D721Med (cell line): ENCODE measurements around the gene AOC1.

Experiments used
- DNase-seq: peaks from one replicate; pipeline ENCODE4 v3.0.0; 2011; ENCODE audit warnings: low spot score; ENCODE audit not compliant: insufficient read length
- FAIRE-seq: peaks from 2 replicates; lab custom pipeline; 2011; peaks lifted over from hg19 to GRCh38; lab: Jason Lieb, UNC
- TF ChIP-seq, protein P1 (sequence below): IDR thresholded peaks from 2 replicates; pipeline ENCODE4 v1.5.1; 2012; ENCODE audit warnings: mild to moderate bottlenecking, control low read depth; ENCODE audit not compliant: insufficient read depth; ENCODE audit errors: missing control alignments

The AOC1 gene

DNA sequence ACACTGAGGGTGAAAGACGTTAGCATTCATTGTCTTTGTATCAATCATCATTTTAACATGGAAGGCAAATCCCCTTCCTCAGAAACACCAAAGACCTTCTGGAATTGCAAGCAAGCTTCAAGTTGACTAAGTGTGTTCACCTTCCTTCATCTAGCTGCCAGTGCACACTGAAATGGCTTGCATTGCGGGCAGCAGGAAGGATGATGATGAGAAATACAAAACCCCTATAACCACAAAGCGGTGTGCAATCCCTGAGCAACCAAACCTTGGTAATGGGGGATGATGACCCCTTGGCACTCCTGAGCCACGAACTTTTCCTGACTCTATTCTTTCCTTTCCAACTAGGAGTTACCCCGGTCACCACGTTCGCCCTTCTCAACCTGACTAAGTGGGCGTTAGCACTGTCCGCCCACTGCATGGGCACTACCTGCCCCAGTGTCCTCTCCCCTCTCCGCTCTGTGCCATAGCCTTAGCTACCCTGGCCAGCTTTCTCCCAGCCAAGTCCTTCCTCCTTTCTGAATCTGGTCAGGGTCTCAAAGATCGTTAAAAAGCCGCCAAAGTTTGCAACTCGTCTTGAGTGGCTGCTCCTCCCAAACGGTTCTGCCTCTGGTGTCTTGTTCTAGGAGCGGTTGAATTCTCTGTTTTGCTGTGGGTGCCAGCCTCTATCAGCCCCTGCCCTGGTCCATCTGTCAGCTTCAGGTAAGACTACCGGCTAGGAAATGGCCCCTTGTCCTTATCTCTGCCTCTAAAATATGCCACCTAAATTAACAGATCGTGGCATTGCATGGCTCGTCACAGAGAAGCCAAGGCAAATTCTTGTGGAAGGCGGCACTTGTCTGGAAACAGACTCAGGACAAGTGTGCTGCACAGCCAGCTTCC lies 586 bp upstream of the AOC1 start:
- TF ChIP-seq, protein P1, sequence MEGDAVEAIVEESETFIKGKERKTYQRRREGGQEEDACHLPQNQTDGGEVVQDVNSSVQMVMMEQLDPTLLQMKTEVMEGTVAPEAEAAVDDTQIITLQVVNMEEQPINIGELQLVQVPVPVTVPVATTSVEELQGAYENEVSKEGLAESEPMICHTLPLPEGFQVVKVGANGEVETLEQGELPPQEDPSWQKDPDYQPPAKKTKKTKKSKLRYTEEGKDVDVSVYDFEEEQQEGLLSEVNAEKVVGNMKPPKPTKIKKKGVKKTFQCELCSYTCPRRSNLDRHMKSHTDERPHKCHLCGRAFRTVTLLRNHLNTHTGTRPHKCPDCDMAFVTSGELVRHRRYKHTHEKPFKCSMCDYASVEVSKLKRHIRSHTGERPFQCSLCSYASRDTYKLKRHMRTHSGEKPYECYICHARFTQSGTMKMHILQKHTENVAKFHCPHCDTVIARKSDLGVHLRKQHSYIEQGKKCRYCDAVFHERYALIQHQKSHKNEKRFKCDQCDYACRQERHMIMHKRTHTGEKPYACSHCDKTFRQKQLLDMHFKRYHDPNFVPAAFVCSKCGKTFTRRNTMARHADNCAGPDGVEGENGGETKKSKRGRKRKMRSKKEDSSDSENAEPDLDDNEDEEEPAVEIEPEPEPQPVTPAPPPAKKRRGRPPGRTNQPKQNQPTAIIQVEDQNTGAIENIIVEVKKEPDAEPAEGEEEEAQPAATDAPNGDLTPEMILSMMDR: no peak
- FAIRE-seq (no peak), DNase-seq (no peak)

DNA sequence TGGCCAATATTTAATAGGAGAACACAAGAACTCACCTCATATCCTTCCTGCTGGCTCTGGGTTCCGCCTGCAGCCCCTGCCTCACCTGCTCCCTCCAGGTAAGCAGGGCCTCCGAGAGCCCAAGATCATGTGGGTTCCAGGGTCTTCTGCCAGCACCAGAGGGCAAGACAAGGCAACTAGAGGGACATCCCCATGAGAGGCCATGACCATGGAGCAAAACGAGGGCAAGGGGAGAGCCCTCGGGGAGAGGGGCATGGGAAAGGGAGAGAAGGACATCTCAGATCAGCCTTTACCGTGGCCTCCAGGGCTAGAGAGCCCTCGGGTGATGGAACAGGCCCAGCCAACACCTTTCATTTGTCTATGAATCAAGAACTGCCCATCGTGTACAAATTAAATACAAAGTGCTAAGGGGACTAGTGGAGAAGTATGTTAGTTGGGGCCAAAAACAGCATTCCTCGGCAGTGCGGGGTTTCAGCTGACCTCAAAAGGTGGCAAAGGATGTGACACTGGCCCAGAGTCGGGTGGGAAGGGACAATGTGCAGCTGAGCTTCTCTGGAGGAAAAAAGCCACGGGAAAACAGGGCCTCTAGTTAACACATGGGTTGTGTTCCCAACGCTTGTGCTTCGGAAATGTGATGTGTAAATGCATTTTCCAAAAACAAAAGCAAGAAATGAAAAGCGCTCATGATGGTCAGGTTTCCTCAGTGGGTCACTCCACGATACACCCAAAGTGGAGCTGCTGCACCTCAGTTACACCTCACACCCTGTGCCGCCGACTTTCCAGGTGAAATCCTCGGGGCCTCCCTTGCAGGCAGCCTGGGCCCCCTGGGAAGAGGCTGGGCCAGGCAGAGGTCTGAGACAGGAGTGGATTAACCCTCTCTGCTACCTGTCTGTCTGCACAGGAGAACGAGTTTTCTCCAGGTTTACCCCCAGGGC lies 2.0 kb downstream of the AOC1 start:
- TF ChIP-seq, protein P1: no peak
- FAIRE-seq (no peak), DNase-seq (no peak)

DNA sequence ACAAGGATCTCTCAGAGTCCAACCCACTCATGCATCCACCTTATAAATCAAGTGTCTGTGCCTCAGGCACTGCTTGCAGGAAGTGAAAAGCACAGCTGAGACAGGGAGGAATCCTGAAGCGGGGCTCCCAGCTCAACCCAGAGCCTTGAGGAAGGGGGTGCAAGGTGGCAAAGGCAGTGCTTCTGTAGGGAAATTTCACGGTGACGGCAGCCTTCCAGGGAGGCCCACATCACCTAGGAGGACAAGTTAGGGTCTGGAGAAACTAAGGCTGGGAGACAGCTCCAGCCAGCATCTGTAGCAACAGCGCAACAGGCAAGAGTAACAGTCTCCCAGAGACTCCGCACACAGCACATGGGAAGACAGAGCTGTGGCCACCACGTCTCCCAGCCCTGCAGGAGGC lies 2.7 kb downstream of the AOC1 start:
- TF ChIP-seq, protein P1: no peak
- FAIRE-seq: no peak
- DNase-seq: no peak

DNA sequence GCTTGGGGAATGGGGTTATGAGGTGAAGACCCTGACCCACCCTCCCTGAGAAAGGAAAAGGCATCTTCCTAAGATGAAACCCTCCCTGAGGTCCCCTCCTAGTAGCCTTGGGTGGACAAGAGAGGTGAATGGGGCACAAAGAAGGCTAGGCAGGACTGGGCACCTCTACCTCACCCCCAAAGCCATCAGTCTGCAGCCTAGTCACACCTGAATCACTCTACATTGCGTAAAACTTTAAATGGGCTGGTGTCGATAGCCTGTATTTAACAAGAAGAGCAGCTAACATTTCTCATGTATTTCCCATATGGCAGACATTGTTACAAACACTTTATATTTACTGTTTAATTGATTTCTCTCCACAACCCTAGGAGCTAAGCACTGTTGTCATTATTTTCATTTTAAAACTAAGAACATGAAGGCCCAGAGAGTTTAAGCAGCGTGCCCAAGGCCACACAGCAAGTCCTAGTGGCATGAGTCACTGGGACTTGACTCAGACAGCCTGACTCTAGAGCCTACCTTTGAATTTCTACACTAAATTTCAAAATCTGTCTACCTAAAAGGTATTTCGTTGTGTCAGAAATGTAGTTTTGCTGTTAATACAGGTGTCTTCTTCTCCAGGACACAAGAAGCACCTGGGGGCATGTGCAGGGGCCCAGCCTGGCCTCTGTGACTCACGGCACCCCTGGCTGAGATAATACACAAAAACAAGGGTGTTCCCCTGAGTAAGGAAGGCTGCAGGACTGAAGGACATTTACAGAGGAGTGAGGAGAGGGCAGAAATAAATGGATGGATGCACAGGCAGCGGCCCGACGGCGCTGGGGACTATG lies 3.4 kb downstream of the AOC1 start:
- no peak for FAIRE-seq
- TF ChIP-seq, protein P1: no peak
- no peak for DNase-seq

DNA sequence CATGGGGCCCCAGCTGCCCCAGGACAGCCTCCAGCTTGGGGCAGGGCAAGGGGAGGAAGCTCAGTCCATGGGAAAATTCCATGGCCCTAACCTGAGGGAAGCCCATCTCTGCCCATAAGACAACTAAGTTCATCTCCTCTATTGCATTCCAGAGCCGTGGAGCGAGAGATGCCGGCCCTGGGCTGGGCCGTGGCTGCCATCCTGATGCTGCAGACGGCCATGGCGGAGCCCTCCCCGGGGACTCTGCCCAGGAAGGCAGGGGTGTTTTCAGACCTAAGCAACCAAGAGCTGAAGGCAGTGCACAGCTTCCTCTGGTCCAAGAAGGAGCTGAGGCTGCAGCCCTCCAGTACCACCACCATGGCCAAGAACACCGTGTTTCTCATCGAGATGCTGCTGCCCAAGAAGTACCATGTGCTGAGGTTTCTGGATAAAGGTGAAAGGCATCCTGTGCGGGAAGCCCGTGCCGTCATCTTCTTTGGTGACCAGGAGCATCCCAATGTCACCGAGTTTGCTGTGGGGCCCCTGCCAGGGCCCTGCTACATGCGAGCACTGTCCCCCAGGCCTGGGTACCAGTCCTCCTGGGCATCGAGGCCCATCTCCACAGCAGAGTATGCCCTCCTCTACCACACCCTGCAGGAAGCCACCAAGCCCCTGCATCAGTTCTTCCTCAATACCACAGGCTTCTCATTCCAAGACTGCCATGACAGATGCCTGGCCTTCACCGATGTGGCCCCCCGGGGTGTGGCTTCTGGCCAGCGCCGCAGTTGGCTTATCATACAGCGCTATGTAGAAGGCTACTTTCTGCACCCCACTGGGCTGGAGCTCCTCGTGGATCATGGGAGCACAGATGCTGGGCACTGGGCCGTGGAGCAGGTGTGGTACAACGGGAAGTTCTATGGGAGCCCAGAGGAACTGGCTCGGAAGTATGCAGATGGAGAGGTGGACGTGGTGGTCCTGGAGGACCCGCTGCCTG lies 4.3 kb downstream of the AOC1 start:
- FAIRE-seq (no peak), DNase-seq (no peak)
- TF ChIP-seq, protein P1: no peak
